Astrocyte (in vitro differentiated cells and primary cell): ENCODE measurements around the gene ZMIZ1. TPM values are rescaled to one million over a fixed set of nuclear protein-coding genes. Genes with fewer than 3 reads are reported as not detected.
A peak's percentile ranks its signal among the peaks of the same experiment; 100 is the strongest.

Experiments
- DNase-seq: peaks from one replicate; pipeline ENCODE4 v3.0.0-alpha.2; 2010; ENCODE audit warnings: low read depth
- FAIRE-seq: peaks from 2 replicates; lab custom pipeline; 2011; peaks lifted over from hg19 to GRCh38; lab: Jason Lieb, UNC
- H2AFZ ChIP-seq: 2 replicates; pipeline ENCODE4 v1.6.0; 2012; ENCODE audit warnings: low read depth, low read length, inconsistent platforms
- H3K27ac ChIP-seq: 2 replicates; pipeline ENCODE4 v1.5.1; 2011; ENCODE audit warnings: low read depth, low read length, inconsistent platforms
- H3K27me3 ChIP-seq: 2 replicates; pipeline ENCODE4 v1.6.0; 2011; ENCODE audit warnings: low read length, inconsistent platforms; ENCODE audit not compliant: insufficient read depth
- H3K36me3 ChIP-seq: 2 replicates; pipeline ENCODE4 v1.5.1; 2011; ENCODE audit warnings: low read length, inconsistent platforms; ENCODE audit not compliant: insufficient read depth
- H3K4me1 ChIP-seq: 2 replicates; pipeline ENCODE4 v1.5.1; 2011; ENCODE audit warnings: low read length, inconsistent platforms; ENCODE audit not compliant: insufficient read depth
- H3K4me2 ChIP-seq: 2 replicates; pipeline ENCODE4 v1.6.0; 2012; ENCODE audit warnings: low read length, inconsistent platforms
- H3K4me3 ChIP-seq: 2 replicates; pipeline ENCODE4 v1.5.1; 2011; ENCODE audit warnings: low read depth, mild to moderate bottlenecking, low read length, inconsistent platforms; ENCODE audit not compliant: insufficient read depth
- H3K79me2 ChIP-seq: 2 replicates; pipeline ENCODE4 v1.6.0; 2012; ENCODE audit warnings: mild to moderate bottlenecking, low read length, inconsistent platforms; ENCODE audit not compliant: insufficient read depth
- H3K9ac ChIP-seq: 2 replicates; pipeline ENCODE4 v1.6.0; 2012; ENCODE audit warnings: mild to moderate bottlenecking, low read length, inconsistent platforms
- H3K9me3 ChIP-seq: 2 replicates; pipeline ENCODE4 v1.5.1; 2012; ENCODE audit warnings: low read depth, mild to moderate bottlenecking, low read length, inconsistent platforms; ENCODE audit not compliant: insufficient read depth
- H4K20me1 ChIP-seq: 2 replicates; pipeline ENCODE4 v1.6.0; 2012; ENCODE audit warnings: low read length, inconsistent platforms; ENCODE audit not compliant: insufficient read depth
- H3K27ac Mint-ChIP-seq: one replicate; pipeline ENCODE4 v1.8.0; 2021; ENCODE audit warnings: mild to moderate bottlenecking, mixed read lengths; ENCODE audit not compliant: unreplicated experiment
- H3K27me3 Mint-ChIP-seq: one replicate; pipeline ENCODE4 v1.8.0; 2021; ENCODE audit warnings: low read depth, mixed read lengths; ENCODE audit not compliant: unreplicated experiment
- H3K36me3 Mint-ChIP-seq: one replicate; pipeline ENCODE4 v1.8.0; 2021; ENCODE audit warnings: low read depth, mixed read lengths; ENCODE audit not compliant: unreplicated experiment
- H3K4me1 Mint-ChIP-seq: one replicate; pipeline ENCODE4 v1.8.0; 2021; ENCODE audit warnings: low read depth, mixed read lengths; ENCODE audit not compliant: unreplicated experiment
- H3K4me3 Mint-ChIP-seq: one replicate; pipeline ENCODE4 v1.8.0; 2021; ENCODE audit warnings: mild to moderate bottlenecking, moderate library complexity, mixed read lengths; ENCODE audit not compliant: unreplicated experiment
- H3K9me3 Mint-ChIP-seq: one replicate; pipeline ENCODE4 v1.8.0; 2021; ENCODE audit warnings: mild to moderate bottlenecking, mixed read lengths; ENCODE audit not compliant: unreplicated experiment
- EZH2 ChIP-seq: IDR thresholded peaks from 2 replicates; pipeline ENCODE4 v1.6.1; 2012; ENCODE audit warnings: mild to moderate bottlenecking, low read length, inconsistent platforms; ENCODE audit not compliant: insufficient read depth
- total RNA-seq: library from RNA; stranded (reverse); gene quantifications from 2 replicates; pipeline ENCODE4 v1.2.1, GENCODE V29; 2021
- TF ChIP-seq, protein P1 (sequence below): IDR thresholded peaks from 2 replicates; pipeline ENCODE4 v1.5.1; 2011; ENCODE audit warnings: low read depth, mild to moderate bottlenecking, inconsistent platforms, low read length, moderate library complexity; ENCODE audit not compliant: insufficient read depth

ZMIZ1 gene
- total RNA-seq, 1 donor from 2014 or later, result 45.5 TPM

DNA sequence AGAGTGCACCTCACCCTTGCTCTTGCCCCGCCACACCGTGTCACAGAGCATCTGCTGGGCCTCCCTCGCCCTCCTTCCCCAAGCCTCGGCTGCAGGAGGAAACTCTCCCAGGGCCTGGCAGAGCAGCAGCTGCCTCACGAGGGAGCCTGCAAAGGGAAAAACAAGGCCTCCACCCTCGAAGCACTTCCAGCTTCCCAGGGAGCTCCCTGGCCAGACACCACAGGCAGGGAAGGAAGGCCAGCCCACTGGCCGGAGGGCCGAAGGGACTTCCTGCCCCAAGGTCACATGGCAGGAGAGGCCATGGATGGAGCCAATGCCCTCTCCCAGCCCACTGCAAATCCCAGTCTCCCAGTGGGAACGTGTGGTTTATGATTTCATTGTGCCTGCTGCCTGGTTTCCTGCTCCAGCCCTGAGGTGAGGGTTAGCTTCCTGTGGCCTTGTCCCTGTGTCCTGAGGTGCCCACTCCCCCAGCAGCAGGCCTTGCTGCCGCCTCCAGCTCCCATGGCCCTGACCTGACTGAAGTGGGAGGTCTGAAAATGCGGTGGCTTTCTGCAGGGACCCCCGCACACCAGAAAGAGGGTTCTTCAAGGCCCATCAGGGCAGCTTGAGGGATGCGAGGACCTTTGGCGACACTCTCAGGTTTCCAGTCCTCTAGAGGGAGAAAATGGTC lies 178.0 kb downstream of the ZMIZ1 start:
- FAIRE-seq, result no peak
- no peak for TF ChIP-seq EZH2
- TF ChIP-seq, protein P1, sequence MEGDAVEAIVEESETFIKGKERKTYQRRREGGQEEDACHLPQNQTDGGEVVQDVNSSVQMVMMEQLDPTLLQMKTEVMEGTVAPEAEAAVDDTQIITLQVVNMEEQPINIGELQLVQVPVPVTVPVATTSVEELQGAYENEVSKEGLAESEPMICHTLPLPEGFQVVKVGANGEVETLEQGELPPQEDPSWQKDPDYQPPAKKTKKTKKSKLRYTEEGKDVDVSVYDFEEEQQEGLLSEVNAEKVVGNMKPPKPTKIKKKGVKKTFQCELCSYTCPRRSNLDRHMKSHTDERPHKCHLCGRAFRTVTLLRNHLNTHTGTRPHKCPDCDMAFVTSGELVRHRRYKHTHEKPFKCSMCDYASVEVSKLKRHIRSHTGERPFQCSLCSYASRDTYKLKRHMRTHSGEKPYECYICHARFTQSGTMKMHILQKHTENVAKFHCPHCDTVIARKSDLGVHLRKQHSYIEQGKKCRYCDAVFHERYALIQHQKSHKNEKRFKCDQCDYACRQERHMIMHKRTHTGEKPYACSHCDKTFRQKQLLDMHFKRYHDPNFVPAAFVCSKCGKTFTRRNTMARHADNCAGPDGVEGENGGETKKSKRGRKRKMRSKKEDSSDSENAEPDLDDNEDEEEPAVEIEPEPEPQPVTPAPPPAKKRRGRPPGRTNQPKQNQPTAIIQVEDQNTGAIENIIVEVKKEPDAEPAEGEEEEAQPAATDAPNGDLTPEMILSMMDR, result no peak
- H3K9ac ChIP-seq, result no peak overlapping the region
- no peak overlapping the region for H3K4me2 ChIP-seq
- Mint-ChIP-seq H3K4me1 (peaks cover 33% of the 10 kb centered on the region), H3K9me3 (no peaks in the 10 kb centered on the region), H3K27ac (no peak overlapping the region), H3K36me3 (peaks cover 24% of the 10 kb centered on the region), H3K27me3 (no peaks in the 10 kb centered on the region), H3K4me3 (no peak overlapping the region)
- H3K4me3 ChIP-seq, result no peak overlapping the region
- DNase-seq, result no peak
- H2AFZ ChIP-seq, result no peak overlapping the region
- peaks cover 55% of the 10 kb centered on the region for H3K4me1 ChIP-seq
- H3K36me3 ChIP-seq, result no peaks in the 10 kb centered on the region
- no peaks in the 10 kb centered on the region for H3K9me3 ChIP-seq
- peaks cover 87% of the 10 kb centered on the region for H3K79me2 ChIP-seq
- no peaks in the 10 kb centered on the region for H3K27me3 ChIP-seq
- no peak overlapping the region for H3K27ac ChIP-seq
- H4K20me1 ChIP-seq, result peaks cover 86% of the 10 kb centered on the region

DNA sequence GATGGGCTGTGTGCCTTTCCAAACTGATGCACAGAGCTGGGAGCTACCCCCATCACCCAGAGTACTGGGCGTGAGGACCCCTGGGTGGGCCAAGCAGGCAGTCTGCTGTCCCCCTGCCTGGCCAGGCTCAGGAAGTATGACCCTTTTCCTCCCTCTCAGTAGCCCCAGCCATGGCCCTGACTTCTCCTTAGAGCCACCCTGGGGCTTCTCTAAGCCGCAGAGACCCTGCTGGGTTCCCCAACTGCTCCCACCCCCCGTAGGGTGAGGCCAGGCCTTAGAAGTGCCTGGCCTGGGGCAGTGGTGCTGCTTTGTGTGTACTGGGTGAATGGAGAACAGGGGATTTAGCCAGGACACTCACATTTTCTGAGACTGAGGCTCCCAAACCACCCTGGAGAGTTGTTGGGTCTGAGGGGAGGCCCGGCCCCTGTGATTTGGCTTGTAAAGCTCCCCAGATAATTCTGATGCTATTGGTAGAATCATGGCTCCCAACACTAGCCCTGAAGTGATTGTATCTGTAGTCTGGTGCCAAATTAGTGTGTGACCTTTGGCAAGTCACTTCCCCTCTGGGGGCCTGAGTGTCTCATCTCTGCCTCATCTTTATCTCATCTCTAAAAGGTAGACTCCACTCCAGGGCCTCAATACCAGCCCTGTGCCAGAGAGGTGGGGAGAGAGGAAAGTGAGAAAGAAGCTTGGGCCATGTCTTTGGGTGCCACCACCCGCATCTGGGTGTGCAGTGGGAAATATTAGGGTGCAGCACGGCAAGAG lies 178.8 kb downstream of the ZMIZ1 start:
- no peak for TF ChIP-seq EZH2
- TF ChIP-seq, protein P1, result no peak
- Histone ChIP-seq H3K9ac (no peak overlapping the region), H3K4me2 (peak overlapping the region; percentile 15), H3K4me1 (peaks cover 50% of the 10 kb centered on the region), H3K27ac (no peak overlapping the region), H3K79me2 (peaks cover 91% of the 10 kb centered on the region), H4K20me1 (peaks cover 90% of the 10 kb centered on the region), H3K4me3 (no peak overlapping the region), H2AFZ (no peak overlapping the region), H3K36me3 (no peaks in the 10 kb centered on the region), H3K27me3 (no peaks in the 10 kb centered on the region), H3K9me3 (no peaks in the 10 kb centered on the region)
- Mint-ChIP-seq H3K27me3 (no peaks in the 10 kb centered on the region), H3K4me1 (peaks cover 30% of the 10 kb centered on the region), H3K9me3 (no peaks in the 10 kb centered on the region), H3K4me3 (no peak overlapping the region), H3K36me3 (peaks cover 24% of the 10 kb centered on the region), H3K27ac (no peak overlapping the region)
- FAIRE-seq (no peak), DNase-seq (no peak)
